MG63 (cell line): ENCODE results near the gene POU2AF2. TPM values are rescaled to one million over a fixed set of nuclear protein-coding genes. Genes with fewer than 3 reads are reported as not detected.
"Not testable (repeated sequence)": the region's sequence is repeated elsewhere in the genome, so short reads cannot be mapped to it uniquely, and the experiment has no call there.

Experiments used
- DNase-seq: peaks from one replicate; pipeline ENCODE4 v3.0.0-alpha.2; 2020
- H3K27me3 ChIP-seq: fragments of 250-450 bp; sonication (Bioruptor Pico); 2 replicates; pipeline ENCODE4 v1.5.1; 2020; ENCODE audit warnings: mild to moderate bottlenecking, moderate library complexity
- H3K36me3 ChIP-seq: fragments of 250-450 bp; sonication (Bioruptor Pico); 2 replicates; pipeline ENCODE4 v1.5.1; 2020; ENCODE audit warnings: mild to moderate bottlenecking, moderate library complexity
- H3K4me3 ChIP-seq: fragments of 250-450 bp; sonication (Bioruptor Pico); 2 replicates; pipeline ENCODE4 v1.5.1; 2020; ENCODE audit warnings: mild to moderate bottlenecking, moderate library complexity
- H3K9me3 ChIP-seq: fragments of 250-450 bp; sonication (Bioruptor Pico); 2 replicates; pipeline ENCODE4 v1.5.1; 2020; ENCODE audit warnings: mild to moderate bottlenecking, moderate library complexity
- total RNA-seq: library from RNA; depleted of rRNA; stranded (reverse); fragments of >200 nt; shearing (Covaris generic); gene quantifications from 2 replicates; pipeline ENCODE4 v1.2.3, GENCODE V29; 2014; ENCODE audit warnings: low replicate concordance

POU2AF2 gene
- total RNA-seq, 1 experiment from 2014 or later: not detected

GRCh38 chr11:111292408-111292807, 46.9 kb downstream of the POU2AF2 start:
- not testable (repeated sequence) for DNase-seq, H3K9me3 ChIP-seq, H3K4me3 ChIP-seq

GRCh38 chr11:111296196-111296595, 50.7 kb downstream of the POU2AF2 start:
- no peaks in the 10 kb centered on the region for H3K36me3 ChIP-seq
- H3K9me3 ChIP-seq: no peaks in the 10 kb centered on the region
- no peaks in the 10 kb centered on the region for H3K27me3 ChIP-seq
- no peak for DNase-seq
- H3K4me3 ChIP-seq: no peak overlapping the region

More at GRCh38 chr11:111292408-111292807, 46.9 kb downstream of the POU2AF2 start:
- H3K27me3 ChIP-seq, H3K36me3 ChIP-seq: not testable (repeated sequence)

- no peak for DNase-seq
- H3K4me3 ChIP-seq: no peak overlapping the region
- no peaks in the 10 kb centered on the region for H3K9me3 ChIP-seq
- H3K36me3 ChIP-seq: no peaks in the 10 kb centered on the region
- no peaks in the 10 kb centered on the region for H3K27me3 ChIP-seq
Measured at GRCh38 chr11:111297696-111298095, 52.2 kb downstream of the POU2AF2 start.

- DNase-seq: no peak
- H3K4me3 ChIP-seq: peak within 1 kb of the TSS; percentile 51
- H3K9me3 ChIP-seq: no peaks in the 10 kb centered on the region
- no peaks in the 10 kb centered on the region for H3K36me3 ChIP-seq
- no peaks in the 10 kb centered on the region for H3K27me3 ChIP-seq
Measured at GRCh38 chr11:111298413-111299100, 53.0 kb downstream of the POU2AF2 start, which contains the start of gene POU2AF3. POU2AF3 (plus strand) TSS chr11:111298546; CDS start chr11:111298582, 36 bp downstream.

GRCh38 chr11:111299101-111300026, 53.8 kb downstream of the POU2AF2 start:
- peak; percentile 67 for DNase-seq
- H3K36me3 ChIP-seq: no peaks in the 10 kb centered on the region
- no peaks in the 10 kb centered on the region for H3K27me3 ChIP-seq
- H3K4me3 ChIP-seq: peak overlapping the region; percentile 51
- H3K9me3 ChIP-seq: no peaks in the 10 kb centered on the region

- Histone ChIP-seq H3K36me3 (no peaks in the 10 kb centered on the region), H3K9me3 (no peaks in the 10 kb centered on the region), H3K27me3 (no peaks in the 10 kb centered on the region), H3K4me3 (no peak overlapping the region)
- DNase-seq: no peak
Measured at GRCh38 chr11:111300569-111300968, 55.0 kb downstream of the POU2AF2 start.

- DNase-seq: no peak
- Histone ChIP-seq H3K27me3 (no peaks in the 10 kb centered on the region), H3K36me3 (no peaks in the 10 kb centered on the region), H3K4me3 (no peak overlapping the region), H3K9me3 (no peaks in the 10 kb centered on the region)
Measured at GRCh38 chr11:111301004-111301841, 55.7 kb downstream of the POU2AF2 start.

- Histone ChIP-seq H3K36me3 (no peaks in the 10 kb centered on the region), H3K27me3 (peaks cover under 1% of the 10 kb centered on the region; the same call in 1 of the 2 replicates), H3K4me3 (no peak overlapping the region), H3K9me3 (no peaks in the 10 kb centered on the region)
- DNase-seq: no peak
Measured at GRCh38 chr11:111301842-111302118, 56.3 kb downstream of the POU2AF2 start.

GRCh38 chr11:111302298-111302697, 56.8 kb downstream of the POU2AF2 start:
- no peak for DNase-seq
- Histone ChIP-seq H3K9me3 (no peaks in the 10 kb centered on the region), H3K4me3 (no peak overlapping the region), H3K36me3 (no peaks in the 10 kb centered on the region), H3K27me3 (peaks cover 6% of the 10 kb centered on the region; the same call in 1 of the 2 replicates)

- no peak overlapping the region for H3K4me3 ChIP-seq
- no peaks in the 10 kb centered on the region for H3K9me3 ChIP-seq
- H3K27me3 ChIP-seq: peaks cover 8% of the 10 kb centered on the region; the same call in 1 of the 2 replicates
- peak; percentile 39 for DNase-seq
- no peaks in the 10 kb centered on the region for H3K36me3 ChIP-seq
Measured at GRCh38 chr11:111303461-111303860, 57.9 kb downstream of the POU2AF2 start.

GRCh38 chr11:111305162-111305802, 59.8 kb downstream of the POU2AF2 start:
- Histone ChIP-seq H3K27me3 (peaks cover 8% of the 10 kb centered on the region; the same call in 1 of the 2 replicates), H3K36me3 (no peaks in the 10 kb centered on the region), H3K9me3 (no peaks in the 10 kb centered on the region), H3K4me3 (no peak overlapping the region)
- no peak for DNase-seq

- DNase-seq: no peak
- H3K27me3 ChIP-seq: peaks cover 8% of the 10 kb centered on the region; the same call in 1 of the 2 replicates
Measured at GRCh38 chr11:111305876-111306275, 60.4 kb downstream of the POU2AF2 start.

GRCh38 chr11:111306321-111306720, 60.8 kb downstream of the POU2AF2 start:
- H3K4me3 ChIP-seq: no peak overlapping the region
- H3K36me3 ChIP-seq: no peaks in the 10 kb centered on the region
- H3K9me3 ChIP-seq: no peaks in the 10 kb centered on the region
- DNase-seq: no peak
- H3K27me3 ChIP-seq: peaks cover 8% of the 10 kb centered on the region; the same call in 1 of the 2 replicates

More at GRCh38 chr11:111305876-111306275, 60.4 kb downstream of the POU2AF2 start:
- H3K9me3 ChIP-seq: no peaks in the 10 kb centered on the region
- no peaks in the 10 kb centered on the region for H3K36me3 ChIP-seq
- no peak overlapping the region for H3K4me3 ChIP-seq

GRCh38 chr11:111307472-111308108, 62.1 kb downstream of the POU2AF2 start:
- Histone ChIP-seq H3K27me3 (peaks cover 8% of the 10 kb centered on the region; the same call in 1 of the 2 replicates), H3K36me3 (no peaks in the 10 kb centered on the region), H3K9me3 (no peaks in the 10 kb centered on the region), H3K4me3 (no peak overlapping the region)
- no peak for DNase-seq

- H3K36me3 ChIP-seq: no peaks in the 10 kb centered on the region
- H3K4me3 ChIP-seq: no peak overlapping the region
- peaks cover 8% of the 10 kb centered on the region; the same call in 1 of the 2 replicates for H3K27me3 ChIP-seq
- 0 out of 2 replicates have a peak, but pooled peaks cover 2% of the 10 kb centered on the region for H3K9me3 ChIP-seq
- no peak for DNase-seq
Measured at GRCh38 chr11:111308140-111308539, 62.6 kb downstream of the POU2AF2 start.
